ENCODE results near the gene MAPK8IP2.
"Not testable (repeated sequence)": the region's sequence is repeated elsewhere in the genome, so short reads cannot be mapped to it uniquely, and the experiment has no call there.

The MAPK8IP2 gene

DNA sequence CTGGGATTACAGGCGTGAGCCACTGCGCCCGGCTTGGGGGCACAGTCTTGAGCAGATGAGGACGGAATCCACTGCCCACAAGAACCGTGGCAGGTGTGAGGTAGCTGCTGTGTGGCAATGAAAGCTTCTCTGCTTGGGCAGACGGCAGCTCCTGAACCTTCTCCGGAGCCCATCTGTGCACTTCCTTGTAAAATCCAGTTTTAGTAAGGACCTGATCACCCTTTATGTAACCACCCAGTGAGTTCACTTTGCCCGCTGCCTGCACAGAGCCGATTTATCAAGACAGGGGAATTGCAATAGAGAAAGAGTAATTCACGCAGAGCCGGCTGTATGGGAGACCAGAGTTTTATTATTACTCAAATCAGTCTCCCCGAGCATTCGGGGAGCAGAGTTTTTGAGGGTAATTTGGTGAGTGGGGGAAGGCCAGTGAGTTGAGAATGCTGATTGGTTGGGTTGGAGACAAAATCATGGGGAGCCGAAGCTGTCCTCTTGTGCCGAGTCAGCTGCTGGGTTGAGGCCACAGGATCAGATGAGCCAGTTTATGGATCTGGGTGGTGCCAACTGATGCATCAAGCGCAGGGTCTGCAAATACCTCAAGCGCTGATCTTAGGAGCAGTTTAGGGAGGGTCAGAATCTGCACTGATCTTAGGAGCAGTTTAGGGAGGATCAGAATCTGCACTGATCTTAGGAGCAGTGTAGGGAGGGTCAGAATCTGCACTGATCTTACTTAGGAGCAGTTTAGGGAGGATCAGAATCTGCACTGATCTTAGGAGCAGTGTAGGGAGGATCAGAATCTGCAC is 42.6 kb downstream of the MAPK8IP2 start:
- H3K27me3 Mint-ChIP-seq = peaks cover 15% of the 10 kb centered on the region
- DNase-seq; H3K36me3 Mint-ChIP-seq (ENCODE audit: low read depth); H3K4me1 Mint-ChIP-seq (ENCODE audit: low read depth); H3K4me3 Mint-ChIP-seq; H3K9me3 Mint-ChIP-seq; H3K27ac Mint-ChIP-seq: not testable (repeated sequence)

DNA sequence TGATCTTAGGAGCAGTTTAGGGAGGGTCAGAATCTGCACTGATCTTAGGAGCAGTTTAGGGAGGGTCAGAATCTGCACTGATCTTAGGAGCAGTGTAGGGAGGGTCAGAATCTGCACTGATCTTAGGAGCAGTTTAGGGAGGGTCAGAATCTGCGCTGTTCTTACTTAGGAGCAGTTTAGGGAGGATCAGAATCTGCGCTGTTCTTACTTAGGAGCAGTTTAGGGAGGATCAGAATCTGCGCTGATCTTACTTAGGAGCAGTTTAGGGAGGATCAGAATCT is 43.2 kb downstream of the MAPK8IP2 start:
- H3K27me3 Mint-ChIP-seq = peaks cover 15% of the 10 kb centered on the region
- not testable (repeated sequence) for H3K27ac Mint-ChIP-seq; H3K4me1 Mint-ChIP-seq (ENCODE audit: low read depth); H3K9me3 Mint-ChIP-seq; H3K36me3 Mint-ChIP-seq (ENCODE audit: low read depth); DNase-seq; H3K4me3 Mint-ChIP-seq

DNA sequence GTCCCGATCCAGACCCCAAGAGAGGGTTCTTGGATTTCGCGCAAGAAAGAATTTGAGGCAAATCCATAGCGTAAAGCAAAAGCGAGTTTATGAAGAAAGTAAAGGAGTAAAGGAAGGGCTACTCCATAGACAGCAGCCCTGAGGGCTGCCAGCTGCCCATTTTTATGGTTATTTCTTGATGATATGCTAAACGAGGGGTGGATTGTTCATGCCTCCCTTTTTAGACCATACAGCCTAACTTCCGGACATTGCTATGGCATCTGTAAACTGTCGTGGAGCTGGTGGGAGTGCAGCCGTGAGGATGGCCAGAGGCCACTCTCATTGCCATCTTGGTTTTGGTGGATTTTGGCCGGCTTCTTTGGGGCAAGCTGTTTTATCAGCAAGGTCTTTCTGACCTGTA is 52.7 kb downstream of the MAPK8IP2 start:
- H3K4me3 Mint-ChIP-seq = no peak overlapping the region
- peaks cover 2% of the 10 kb centered on the region for H3K36me3 Mint-ChIP-seq (ENCODE audit: low read depth)
- H3K27ac Mint-ChIP-seq = no peak overlapping the region
- peaks cover 6% of the 10 kb centered on the region for H3K27me3 Mint-ChIP-seq
- no peak for DNase-seq
- H3K4me1 Mint-ChIP-seq (ENCODE audit: low read depth) = no peaks in the 10 kb centered on the region
- peaks cover 4% of the 10 kb centered on the region for H3K9me3 Mint-ChIP-seq

DNA sequence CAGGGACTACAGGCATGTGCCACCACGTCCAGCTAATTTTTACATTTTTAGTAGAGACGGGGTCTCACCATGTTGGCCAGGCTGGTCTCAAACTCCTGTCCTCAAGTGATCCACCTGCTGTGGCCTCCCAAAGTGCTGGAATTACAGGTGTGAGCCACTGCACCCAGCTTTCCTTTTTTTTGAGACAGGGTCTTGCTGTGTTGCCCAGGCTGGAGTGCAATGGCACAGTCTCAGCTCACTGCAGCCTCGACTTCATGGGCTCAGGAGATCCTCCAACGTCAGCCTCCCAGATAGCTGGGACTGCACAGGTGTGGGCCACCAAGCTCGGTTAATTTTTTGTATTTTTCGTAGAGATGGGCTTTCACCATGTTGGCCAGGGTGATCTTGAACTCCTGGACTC is 54.1 kb downstream of the MAPK8IP2 start:
- DNase-seq; H3K27me3 Mint-ChIP-seq; H3K27ac Mint-ChIP-seq; H3K4me3 Mint-ChIP-seq; H3K9me3 Mint-ChIP-seq; H3K36me3 Mint-ChIP-seq (ENCODE audit: low read depth); H3K4me1 Mint-ChIP-seq (ENCODE audit: low read depth): not testable (repeated sequence)

DNA sequence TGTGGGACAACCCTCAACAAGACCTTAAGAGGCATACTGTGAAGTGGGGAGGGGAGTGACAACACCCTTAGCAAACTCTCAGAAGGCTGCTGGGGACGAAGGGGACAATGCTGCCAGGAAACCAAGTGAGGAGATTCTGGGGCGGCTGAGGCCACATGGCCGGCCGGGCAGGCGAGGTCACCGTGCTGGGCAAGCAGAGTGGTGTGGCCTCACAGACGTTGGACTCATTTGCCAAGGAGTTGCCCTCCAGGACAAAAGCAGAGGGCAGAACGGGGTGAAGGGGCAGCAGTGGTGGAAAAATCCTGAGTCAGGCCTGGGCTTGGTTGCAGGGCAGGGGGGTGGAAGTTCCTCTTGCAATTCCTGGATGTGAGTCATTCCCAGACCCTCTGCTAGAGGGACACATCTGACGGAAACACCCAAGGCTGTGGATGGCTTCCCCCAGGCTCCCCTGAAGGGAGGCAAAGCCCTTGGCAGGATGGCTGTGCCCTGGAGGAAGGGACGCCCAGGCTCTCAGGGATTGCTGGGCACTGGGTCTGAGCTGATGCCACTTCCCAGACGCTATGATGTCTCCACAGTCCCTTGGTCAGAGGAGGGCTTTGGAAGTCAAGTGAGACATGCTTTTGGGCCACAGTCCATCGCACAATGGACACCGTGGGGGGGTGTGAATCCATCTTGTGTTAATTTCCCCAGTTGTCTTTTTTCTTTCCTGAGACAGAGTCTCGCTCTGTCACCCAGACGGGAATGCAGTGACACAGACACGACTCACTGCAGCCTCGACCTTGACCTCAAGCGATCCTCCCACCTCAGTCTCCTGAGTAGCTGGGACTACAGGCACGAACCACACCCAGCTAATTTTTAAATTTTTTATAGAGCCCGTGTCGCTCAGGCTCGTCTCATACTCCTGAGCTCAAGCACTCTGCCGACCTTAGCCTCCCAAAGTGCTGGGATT is 55.8 kb downstream of the MAPK8IP2 start:
- Mint-ChIP-seq H3K27ac (no peak overlapping the region), H3K36me3 (ENCODE audit: low read depth) (no peaks in the 10 kb centered on the region), H3K4me3 (no peak overlapping the region), H3K27me3 (peaks cover 12% of the 10 kb centered on the region), H3K9me3 (no peaks in the 10 kb centered on the region), H3K4me1 (ENCODE audit: low read depth) (no peaks in the 10 kb centered on the region)
- DNase-seq = no peak

DNA sequence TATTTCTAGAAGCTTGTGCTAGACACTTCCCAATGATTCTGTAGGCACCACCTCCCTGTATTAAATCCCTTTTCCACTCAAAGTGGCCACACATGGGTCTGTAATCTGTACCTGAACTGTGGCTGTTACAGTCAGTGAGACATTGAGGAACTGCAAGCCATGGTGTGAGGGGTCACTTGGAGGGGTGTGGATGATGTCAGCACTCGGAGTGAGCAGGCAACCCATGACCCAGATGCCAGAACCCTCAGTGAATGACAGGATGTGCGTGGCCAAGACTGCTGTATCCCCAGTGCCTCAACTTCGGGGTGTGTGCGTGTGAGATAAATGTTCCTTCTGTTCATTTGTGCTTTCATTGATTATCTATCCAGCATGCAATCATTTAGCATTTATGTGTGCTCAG is 57.3 kb downstream of the MAPK8IP2 start:
- H3K27ac Mint-ChIP-seq = no peak overlapping the region
- H3K36me3 Mint-ChIP-seq (ENCODE audit: low read depth) = no peaks in the 10 kb centered on the region
- no peak for DNase-seq
- no peaks in the 10 kb centered on the region for H3K4me1 Mint-ChIP-seq (ENCODE audit: low read depth)
- H3K27me3 Mint-ChIP-seq = peaks cover 12% of the 10 kb centered on the region
- no peak overlapping the region for H3K4me3 Mint-ChIP-seq
- H3K9me3 Mint-ChIP-seq = no peaks in the 10 kb centered on the region

DNA sequence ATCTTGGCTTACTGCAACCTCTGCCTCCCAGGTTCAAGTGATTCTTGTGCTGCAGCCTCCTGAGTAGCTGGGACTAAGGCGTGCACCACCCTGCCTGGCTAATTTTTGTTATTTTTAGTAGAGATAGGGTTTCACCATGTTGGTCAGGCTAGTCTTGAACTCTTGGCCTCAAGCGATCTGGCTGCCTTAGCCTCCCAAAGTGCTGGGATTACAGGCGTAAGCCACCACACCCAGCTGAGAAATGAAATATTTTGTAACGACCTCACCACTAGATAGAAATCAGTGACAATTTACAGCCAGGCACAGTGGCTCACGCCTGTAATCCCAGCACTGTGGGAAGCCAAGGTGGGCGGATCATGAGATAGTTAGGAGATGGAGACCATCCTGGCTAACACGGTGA is 59.1 kb downstream of the MAPK8IP2 start:
- peaks cover 12% of the 10 kb centered on the region for H3K27me3 Mint-ChIP-seq
- not testable (repeated sequence) for H3K4me3 Mint-ChIP-seq; H3K36me3 Mint-ChIP-seq (ENCODE audit: low read depth); H3K27ac Mint-ChIP-seq; DNase-seq; H3K4me1 Mint-ChIP-seq (ENCODE audit: low read depth); H3K9me3 Mint-ChIP-seq

DNA sequence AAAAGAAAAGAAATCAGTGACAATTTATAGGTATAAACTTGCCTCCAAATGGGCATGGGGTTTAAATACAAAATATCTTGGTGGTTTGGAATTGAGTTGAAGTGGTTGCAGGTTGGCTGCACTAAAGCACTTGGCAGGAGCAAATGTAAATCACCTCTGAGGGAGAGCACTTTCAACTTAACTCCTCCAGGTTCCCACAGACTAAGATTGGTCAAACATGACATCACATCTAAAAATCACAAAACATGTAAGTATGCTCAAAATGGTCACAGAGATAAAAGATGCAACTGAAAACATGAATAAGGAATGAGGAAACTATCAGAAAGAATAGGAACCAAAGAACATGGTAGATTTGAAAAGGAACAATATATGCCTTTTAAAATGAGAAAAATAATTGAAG is 59.7 kb downstream of the MAPK8IP2 start:
- no peak overlapping the region for H3K27ac Mint-ChIP-seq
- H3K9me3 Mint-ChIP-seq = no peaks in the 10 kb centered on the region
- DNase-seq = no peak
- H3K4me1 Mint-ChIP-seq (ENCODE audit: low read depth) = no peaks in the 10 kb centered on the region
- no peak overlapping the region for H3K4me3 Mint-ChIP-seq
- peaks cover 12% of the 10 kb centered on the region for H3K27me3 Mint-ChIP-seq
- no peaks in the 10 kb centered on the region for H3K36me3 Mint-ChIP-seq (ENCODE audit: low read depth)
